Endometrial microvascular endothelial cells (primary cell): Measurements from ENCODE around the gene MRFAP1L1. TPM values are rescaled to one million over a fixed set of nuclear protein-coding genes. Genes with fewer than 3 reads are reported as not detected.

Experiments
- in situ Hi-C: cut with HindIII; loops from 2 replicates; pipeline ENCODE4 v1.10.0; 2017; ENCODE audit warnings: low sequenced_read_pairs, low pct_unique_long_range_greater_than_20kb; ENCODE audit errors: inconsistent ontology term
- total RNA-seq: library from RNA; depleted of rRNA; stranded (reverse); fragments of >200 nt; gene quantifications from one replicate; pipeline ENCODE4 v1.2.3, GENCODE V29; 2015; ENCODE audit errors: inconsistent ontology term

The MRFAP1L1 gene
- total RNA-seq, 1 donor from 2014 or later, result 48.1 TPM

GRCh38 chr4:6719611-6720179, 10.0 kb upstream of the MRFAP1L1 start:
- in situ Hi-C loops, result no loop called here

DNA sequence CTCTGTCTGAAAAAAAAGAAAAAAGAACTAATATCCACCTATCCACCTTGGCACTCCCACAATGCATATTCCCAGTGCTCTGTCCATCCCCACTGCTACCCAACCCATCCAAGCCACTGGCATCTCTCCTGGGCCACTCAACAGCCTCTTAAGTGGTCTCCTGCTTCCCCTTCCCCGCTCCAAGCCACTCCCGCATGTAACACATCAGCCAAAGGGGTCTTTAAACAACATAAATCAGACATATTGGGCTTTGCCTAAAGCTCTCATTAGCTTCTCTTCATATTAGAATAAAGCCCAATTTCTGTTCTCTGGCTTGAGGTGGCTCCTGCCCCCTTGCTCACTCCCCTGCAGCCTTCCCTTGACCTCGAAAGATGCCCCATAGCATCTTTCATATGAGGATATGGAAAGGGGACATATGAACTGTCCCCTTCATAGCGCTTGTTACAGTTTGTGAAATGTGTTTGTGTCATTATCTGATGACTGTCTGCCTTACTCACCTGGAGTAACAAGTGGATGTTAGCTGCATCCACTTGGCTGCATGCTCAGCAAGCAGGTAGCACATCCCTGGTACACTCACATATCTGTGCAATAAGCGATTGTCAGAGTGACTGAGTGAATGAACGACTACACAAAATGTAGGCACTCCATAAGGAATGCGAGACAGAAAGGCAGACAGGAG, 9.4 kb upstream of the MRFAP1L1 start:
- in situ Hi-C loops, result no loop called here

DNA sequence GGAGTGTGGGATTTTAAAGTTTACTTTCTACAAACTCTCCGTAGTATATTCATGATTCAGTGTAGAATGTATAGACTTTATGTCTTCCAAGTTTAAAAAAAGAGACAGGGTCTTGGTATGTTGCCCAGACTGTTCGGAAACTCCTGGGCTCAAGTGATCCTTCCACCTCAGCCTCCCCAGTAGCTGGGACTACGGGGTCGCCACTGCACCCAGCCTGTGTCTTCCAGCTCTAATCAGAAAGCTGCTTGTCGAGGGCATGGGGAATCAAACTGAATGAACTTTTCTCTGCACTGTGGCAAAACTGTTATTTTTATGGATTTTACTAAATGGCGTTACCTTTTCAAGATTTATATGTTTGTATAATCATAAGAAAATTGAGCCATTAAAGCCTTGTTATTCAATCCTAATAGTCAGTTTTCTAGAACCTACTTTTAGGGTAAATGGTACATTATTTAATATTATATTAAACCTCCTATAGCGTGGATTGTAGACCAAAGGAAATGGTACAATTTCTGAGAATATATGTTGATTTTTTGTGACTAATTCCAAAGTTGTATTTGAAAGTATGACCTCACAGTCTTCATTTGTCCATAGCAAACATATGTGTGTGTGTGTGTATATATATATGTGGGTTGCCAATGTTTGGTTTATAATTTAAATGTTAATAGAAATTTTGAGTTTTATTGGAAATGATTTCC, 7.4 kb upstream of the MRFAP1L1 start:
- in situ Hi-C loops, result no loop called here

DNA sequence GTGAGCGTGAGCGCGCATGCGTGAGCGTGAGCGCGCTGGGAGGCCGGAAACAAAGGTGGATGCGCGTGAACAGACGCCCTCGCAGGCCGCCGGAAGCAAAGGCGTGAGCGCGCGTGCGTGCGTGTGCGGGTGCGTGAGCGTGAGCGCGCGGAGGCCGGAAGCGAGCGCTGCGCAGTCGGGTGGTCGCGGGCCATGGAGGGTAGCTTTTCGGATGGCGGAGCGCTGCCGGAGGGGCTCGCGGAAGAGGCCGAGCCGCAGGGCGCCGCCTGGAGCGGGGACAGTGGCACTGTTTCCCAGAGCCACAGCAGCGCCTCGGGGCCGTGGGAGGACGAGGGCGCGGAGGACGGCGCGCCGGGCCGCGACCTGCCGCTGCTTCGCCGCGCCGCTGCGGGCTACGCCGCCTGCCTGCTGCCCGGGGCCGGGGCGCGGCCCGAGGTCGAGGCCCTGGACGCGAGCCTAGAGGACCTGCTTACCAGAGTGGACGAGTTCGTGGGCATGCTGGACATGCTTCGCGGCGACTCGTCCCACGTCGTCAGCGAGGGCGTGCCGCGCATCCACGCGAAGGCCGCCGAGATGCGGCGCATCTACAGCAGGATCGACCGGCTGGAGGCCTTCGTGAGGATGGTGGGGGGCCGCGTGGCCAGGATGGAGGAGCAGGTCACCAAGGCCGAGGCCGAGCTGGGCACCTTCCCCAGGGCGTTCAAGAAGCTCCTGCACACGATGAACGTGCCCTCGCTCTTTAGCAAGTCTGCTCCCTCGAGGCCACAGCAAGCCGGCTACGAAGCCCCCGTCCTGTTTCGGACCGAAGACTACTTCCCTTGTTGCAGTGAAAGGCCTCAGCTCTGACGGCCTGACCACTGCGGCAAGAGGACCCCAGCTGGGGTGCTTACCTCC, 6.6 kb upstream of the MRFAP1L1 start, which contains the start of gene BLOC1S4:
Gene BLOC1S4, plus strand, starts transcription at position 157 of the 894 bp plus-strand sequence. Its CDS starts 36 bp downstream, at position 193.
- in situ Hi-C loops, result no loop called here

GRCh38 chr4:6715704-6716017, 6.0 kb upstream of the MRFAP1L1 start:
- in situ Hi-C loops, result no loop called here

GRCh38 chr4:6714954-6715353, 5.3 kb upstream of the MRFAP1L1 start:
- in situ Hi-C loops, result no loop called here

- in situ Hi-C loops, result no loop called here
Measured at GRCh38 chr4:6710996-6711395, 1.3 kb upstream of the MRFAP1L1 start.

GRCh38 chr4:6710282-6710681, 617 bp upstream of the MRFAP1L1 start:
- in situ Hi-C loops, result no loop called here

GRCh38 chr4:6706173-6706572, 3.5 kb downstream of the MRFAP1L1 start:
- in situ Hi-C loops, result no loop called here

GRCh38 chr4:6705646-6706045, 4.0 kb downstream of the MRFAP1L1 start:
- in situ Hi-C loops, result no loop called here

- in situ Hi-C loops, result no loop called here
Measured at GRCh38 chr4:6703786-6704185, 5.9 kb downstream of the MRFAP1L1 start.

DNA sequence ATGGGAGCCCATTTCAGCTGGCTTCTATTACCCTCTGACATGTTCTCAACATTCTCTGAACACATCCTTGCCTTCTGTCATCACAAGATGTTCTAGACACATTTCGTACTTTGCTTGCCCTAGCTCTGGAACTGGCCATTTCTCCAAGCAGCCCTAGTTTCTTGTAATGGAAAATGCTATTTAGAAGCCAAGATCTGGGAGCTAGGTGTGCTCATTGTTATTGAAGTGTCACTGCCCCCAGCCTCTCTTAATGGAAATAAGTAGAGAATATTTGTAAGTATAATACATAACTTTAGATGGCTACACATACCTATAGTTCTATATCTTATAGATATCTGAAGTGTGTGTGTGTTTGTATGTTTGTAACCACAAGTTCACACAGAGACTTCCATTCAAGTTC, 6.9 kb downstream of the MRFAP1L1 start:
- in situ Hi-C loops, result no loop called here

DNA sequence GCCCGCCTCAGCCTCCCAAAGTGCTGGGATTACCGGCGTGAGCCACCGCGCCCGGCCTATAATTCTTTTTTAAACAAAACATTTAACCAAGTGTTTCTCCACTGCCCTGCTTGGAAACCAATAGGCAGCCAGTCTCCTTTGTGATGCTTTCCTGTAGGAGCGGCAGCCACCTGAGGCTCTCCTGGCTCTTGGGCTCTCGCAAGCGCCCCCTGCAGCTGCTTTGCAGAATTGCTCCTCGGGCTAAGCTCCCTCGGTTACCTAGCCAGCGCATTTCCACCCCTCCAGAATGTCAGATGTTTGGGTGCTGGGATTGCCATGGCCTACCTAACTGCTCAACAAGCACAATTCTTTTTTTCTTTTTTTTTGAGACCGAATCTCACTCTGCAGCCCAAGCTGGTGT, 8.3 kb downstream of the MRFAP1L1 start:
- in situ Hi-C loops, result no loop called here

GRCh38 chr4:6699903-6700302, 9.8 kb downstream of the MRFAP1L1 start:
- in situ Hi-C loops, result no loop called here

DNA sequence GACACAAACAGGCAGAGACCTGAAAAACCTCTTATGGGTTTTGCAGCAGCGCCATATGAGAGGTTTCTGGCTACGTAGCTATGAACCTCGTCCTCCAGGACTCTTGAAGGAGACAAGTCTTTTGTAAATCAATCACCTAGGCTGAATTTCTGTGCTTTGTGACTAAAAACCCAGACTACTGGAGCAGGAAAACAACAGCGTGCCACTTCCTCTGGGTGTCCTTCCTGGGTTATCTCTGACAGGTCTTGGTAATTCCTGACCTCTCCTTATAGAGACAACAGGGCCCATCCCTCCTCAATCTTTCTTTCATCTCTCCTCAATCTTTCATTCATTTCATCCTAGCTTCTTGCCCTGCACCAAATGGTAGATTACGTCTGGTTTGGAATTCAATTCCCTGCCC, 10.3 kb downstream of the MRFAP1L1 start:
- in situ Hi-C loops, result no loop called here

DNA sequence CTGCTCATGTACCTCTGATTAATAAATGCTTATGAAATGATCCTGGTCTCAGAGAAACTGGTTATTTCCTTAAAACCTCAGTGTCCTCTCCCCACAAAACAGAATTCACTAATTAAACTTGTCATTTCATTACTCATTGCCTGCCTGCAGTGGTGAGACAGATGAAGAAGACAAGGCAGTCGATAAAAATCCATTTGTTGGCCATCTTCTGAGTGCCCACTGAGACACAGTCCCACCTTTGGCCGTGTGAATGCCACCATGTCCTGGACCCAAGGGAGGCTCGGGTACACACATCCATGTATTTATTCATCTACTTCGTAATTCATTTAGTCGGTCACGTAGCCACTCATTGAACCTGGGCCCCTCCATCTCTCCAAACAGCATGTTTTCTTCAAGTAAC, 12.5 kb downstream of the MRFAP1L1 start:
- in situ Hi-C loops, result no loop called here

GRCh38 chr4:6696611-6697010, 13.1 kb downstream of the MRFAP1L1 start:
- in situ Hi-C loops, result no loop called here

- in situ Hi-C loops, result no loop called here
Measured at GRCh38 chr4:6695660-6696610, 13.7 kb downstream of the MRFAP1L1 start.
